Left kidney (tissue), 2 donors: Measurements from ENCODE around the gene FAT2. TPM values are rescaled to one million over a fixed set of nuclear protein-coding genes. Genes with fewer than 3 reads are reported as not detected.
A peak's percentile ranks its signal among the peaks of the same experiment; 100 is the strongest.
"Not testable (repeated sequence)": the region's sequence is repeated elsewhere in the genome, so short reads cannot be mapped to it uniquely, and the experiment has no call there.

Source experiments
- DNase-seq: peaks from one replicate; pipeline ENCODE4 v3.0.0-alpha.2; 2013
- polyA plus RNA-seq: library from polyadenylated mRNA; unstranded; fragments of 120-200 nt; gene quantifications from one replicate; pipeline ENCODE4 v1.2.1, GENCODE V29; 2013; ENCODE audit not compliant: insufficient read length

The FAT2 gene
- polyA plus RNA-seq, 1 donor: 9.4 TPM

- DNase-seq: no peak
Observed at GRCh38 chr5:151584057-151584937, 6.8 kb downstream of the FAT2 start.

GRCh38 chr5:151581812-151582583, 9.1 kb downstream of the FAT2 start:
- DNase-seq: no peak

GRCh38 chr5:151581347-151581746, 9.8 kb downstream of the FAT2 start:
- no peak for DNase-seq

- DNase-seq: no peak
Observed at GRCh38 chr5:151580858-151581257, 10.3 kb downstream of the FAT2 start.

GRCh38 chr5:151580239-151580638, 10.9 kb downstream of the FAT2 start:
- DNase-seq: no peak

- not testable (repeated sequence) for DNase-seq
Observed at GRCh38 chr5:151579146-151579545, 12.0 kb downstream of the FAT2 start.

GRCh38 chr5:151578326-151579025, 12.7 kb downstream of the FAT2 start:
- DNase-seq: no peak

GRCh38 chr5:151577566-151577965, 13.6 kb downstream of the FAT2 start:
- DNase-seq: no peak

GRCh38 chr5:151574444-151574996, 16.6 kb downstream of the FAT2 start:
- DNase-seq: no peak

- DNase-seq: no peak
Observed at GRCh38 chr5:151572657-151573368, 18.3 kb downstream of the FAT2 start.

- DNase-seq: no peak
Observed at GRCh38 chr5:151571270-151572173, 19.6 kb downstream of the FAT2 start.

GRCh38 chr5:151570512-151571269, 20.4 kb downstream of the FAT2 start:
- peak; percentile 46 for DNase-seq

- DNase-seq: no peak
Observed at GRCh38 chr5:151570058-151570457, 21.1 kb downstream of the FAT2 start.

- DNase-seq: no peak
Observed at GRCh38 chr5:151569132-151570046, 21.7 kb downstream of the FAT2 start.

GRCh38 chr5:151568036-151568435, 23.1 kb downstream of the FAT2 start:
- no peak for DNase-seq

GRCh38 chr5:151565971-151566370, 25.2 kb downstream of the FAT2 start:
- DNase-seq: no peak

GRCh38 chr5:151562019-151562707, 29.0 kb downstream of the FAT2 start:
- no peak for DNase-seq

GRCh38 chr5:151557951-151558350, 33.2 kb downstream of the FAT2 start:
- DNase-seq: no peak
